Amniotic epithelial cell (primary cell): ENCODE data around the gene CD19.
"Not testable (repeated sequence)": the region's sequence is repeated elsewhere in the genome, so short reads cannot be mapped to it uniquely, and the experiment has no call there.

ENCODE experiments used
- DNase-seq: peaks from one replicate; pipeline ENCODE4 v3.0.0-alpha.2; 2010; ENCODE audit warnings: low read depth

CD19 gene

DNA sequence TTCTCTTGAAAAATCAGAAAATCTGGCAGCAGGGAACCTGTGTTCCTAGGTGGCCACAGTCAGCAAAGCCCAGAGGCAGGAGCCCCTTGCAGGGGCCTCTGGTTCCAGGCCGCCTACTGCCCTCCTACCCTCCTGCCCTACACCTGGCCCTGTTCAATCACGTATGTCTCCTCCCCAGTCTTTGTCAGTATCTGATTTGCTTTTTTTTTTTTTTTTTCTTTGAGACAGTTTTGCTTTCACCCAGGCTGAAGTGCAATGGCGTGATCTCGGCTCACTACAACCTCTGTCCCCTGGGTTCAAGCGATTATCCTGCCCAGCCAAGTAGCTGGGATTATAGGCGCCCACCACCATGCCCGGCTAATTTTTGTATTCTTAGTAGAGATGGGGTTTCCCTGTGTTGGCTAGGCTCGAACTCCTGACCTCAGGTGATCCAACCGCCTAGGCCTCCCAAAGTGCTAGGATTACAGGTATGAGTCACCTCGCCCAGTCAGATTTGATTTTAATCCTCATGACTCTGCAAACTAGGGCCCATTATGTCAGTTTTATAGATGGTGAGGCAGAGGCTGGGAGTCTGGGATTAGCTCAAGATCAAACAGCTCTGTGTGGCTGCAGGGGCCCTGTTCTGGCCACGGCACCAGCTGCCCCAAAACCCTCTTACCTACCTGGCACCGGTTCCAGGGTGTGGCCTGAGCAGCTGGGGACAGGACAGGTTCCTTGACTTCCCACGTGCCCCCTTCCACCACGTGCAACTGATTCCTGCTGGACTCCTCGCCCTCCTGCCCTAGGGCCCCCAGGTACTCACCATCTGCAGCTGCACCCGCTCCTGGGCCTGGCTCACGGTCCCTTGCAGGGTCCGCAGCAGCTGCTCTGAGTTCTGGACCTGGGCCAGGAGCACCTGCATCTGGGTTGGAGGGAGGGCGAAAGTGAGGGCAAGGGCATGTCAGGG is 21.4 kb upstream of the CD19 start:
- DNase-seq = peak; percentile 36

DNA sequence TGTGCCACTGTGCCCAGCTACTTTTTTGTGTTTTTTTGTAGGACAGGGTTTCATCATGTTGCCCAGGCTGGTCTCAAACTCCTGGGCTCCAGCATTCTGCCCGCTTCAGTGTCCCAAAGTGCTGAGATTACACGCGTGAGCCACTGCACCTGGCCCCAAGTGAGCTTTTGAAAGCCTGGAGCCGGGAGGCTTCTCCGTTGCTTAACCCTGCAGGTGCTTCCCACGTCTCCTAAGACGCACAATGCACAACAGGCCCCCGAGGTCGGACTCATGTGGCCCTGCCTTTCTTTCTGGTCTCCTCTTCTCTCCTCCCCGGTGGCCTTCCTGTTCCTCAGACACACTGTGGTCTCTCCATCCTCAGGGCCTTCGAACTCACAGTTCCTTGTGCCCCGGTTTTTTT is 19.2 kb upstream of the CD19 start:
- DNase-seq = no peak

DNA sequence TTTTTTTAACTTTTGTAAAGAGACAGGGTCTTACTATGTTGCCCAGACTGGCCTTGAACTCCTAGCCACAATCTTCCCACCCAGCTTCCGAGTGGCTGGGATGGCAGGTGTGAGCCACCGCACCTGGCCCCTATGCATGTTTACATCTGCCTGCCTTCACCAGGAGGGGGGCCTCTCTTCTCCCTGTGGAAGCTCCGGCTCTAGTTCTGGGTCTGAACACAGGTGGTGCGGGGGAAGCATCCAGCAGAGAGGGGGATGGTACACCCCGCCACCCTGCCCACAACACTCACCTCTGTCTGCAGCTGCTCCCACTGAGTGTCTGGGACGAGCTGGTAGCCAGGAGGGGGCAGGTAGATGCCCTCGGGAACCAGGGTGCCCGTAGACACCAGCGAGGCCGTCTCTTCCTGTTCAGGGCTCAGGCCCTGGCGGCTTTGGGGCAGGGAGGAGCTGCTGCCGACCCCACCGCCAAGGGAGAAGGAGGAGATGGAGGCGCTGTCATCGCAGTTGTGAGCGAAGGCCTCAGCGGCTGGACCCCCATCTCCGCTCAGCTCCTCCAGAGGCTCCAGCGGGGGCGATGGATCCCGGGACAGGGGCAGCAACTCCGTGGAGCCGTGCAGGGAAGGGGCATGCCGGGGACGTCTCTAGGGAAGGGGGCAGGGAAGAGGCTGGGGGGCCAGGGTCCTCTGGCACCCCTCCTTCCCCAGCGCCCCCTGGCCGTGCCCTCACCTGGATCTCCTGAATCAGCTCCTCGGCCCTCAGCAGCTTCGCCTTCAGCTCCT is 17.6 kb upstream of the CD19 start:
- no peak for DNase-seq

DNA sequence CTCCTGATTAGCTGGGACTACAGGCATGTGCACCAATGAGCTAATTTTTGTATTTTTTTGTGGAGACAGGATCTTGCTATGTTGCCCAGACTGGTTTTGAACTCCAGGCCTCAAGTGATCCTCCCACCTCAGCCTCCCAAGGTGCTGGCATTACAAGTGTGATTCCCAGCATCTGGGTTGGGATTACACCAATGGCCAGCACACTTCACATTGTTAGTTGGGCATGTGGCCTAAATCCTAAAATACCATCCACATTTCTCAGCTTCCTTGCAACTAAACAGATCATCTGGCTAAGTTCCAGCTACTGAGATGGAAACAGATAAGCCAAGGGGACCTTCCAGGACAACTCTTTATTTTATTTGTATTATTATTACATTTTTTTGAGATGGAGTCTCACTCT is 16.6 kb upstream of the CD19 start:
- DNase-seq = peak; percentile 86

DNA sequence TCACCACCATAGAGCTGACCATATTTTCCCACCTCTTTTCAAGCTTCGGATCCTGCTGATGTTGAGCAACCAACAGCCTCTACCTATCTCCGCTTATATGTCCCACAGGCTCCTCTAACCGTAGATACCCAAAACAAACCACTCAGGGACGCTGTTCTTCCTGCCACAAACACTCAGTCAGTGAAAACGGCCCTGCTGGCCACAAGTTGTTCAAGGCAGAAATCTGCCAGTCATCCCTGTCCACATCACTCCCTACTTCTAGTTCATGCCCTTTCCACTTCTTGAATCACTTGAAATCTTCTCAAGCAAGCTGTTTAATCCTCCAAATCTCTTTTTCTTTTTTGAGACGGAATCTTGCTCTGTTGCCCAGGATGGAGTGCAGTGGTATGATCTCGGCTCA is 14.7 kb upstream of the CD19 start:
- DNase-seq = no peak

DNA sequence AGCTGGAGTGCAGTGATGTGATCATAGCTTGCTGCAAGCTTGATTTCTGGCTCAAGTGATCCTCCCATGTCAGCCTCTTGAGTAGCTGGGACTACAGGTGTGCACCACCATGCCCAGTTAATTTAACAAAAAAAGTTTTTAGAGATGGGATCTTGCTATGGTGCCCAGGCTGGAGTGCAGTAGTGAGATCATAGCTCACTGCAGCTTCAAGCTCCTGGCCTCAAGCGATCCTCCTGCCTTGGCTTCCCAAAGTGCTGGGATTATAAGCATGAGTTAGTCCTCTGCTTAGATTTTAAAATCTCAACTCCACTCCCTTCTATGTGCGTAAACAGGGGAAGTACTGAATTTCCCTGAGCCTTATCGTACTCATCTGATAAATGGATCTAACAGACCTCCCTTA is 13.1 kb upstream of the CD19 start:
- no peak for DNase-seq

DNA sequence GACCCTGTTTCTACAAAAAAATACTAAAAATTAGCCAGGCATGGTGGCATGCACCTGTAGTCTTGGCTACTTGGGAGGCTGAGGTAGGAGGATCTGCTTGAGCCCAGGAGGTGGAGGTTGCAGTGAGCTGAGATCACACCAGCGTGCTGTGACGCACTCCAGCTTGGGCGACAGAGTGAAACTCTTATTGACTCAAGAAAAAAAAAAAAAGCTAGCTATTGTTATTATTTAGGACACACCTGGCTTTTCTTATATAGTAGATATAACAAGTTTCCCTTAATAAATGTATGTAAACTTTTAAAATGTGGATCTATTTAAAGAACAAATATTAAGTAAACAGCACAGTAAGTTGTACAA is 8.6 kb upstream of the CD19 start:
- DNase-seq = no peak

DNA sequence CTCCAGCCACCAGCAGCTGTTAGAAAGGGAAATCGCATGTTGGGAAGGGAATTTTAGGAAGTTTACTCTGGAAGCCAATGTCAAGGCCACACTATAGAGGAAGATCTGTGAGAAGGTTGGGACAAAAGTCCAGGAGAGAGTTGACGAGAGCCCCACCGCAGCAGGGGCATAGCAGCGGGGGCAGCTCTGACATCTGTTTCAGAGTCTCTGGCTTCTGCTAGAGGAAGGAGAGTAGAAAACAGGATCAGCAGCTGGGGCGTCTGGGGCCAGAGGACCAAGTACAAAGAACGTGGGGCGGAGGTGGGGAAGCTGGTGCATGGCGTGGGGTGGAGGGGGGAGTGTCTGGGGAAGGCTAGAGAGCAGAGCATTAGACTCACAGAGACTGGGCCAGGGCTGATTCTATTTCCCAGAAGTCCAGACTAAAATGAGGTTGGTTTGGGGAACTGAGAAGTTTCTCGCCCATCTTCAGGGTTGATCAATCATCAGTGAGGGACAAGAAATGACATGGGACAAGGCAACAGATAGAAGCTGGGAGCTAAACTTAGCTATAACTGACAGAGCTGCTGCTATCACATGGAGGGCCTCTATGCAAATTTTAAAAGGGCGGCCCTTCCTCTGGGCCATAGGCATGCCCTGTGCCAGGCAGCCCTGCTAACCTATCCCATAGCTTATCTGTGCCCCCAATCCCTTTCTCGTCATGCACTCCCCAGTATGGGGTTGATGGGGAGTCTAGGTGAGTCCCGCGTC is 7.9 kb upstream of the CD19 start:
- no peak for DNase-seq

DNA sequence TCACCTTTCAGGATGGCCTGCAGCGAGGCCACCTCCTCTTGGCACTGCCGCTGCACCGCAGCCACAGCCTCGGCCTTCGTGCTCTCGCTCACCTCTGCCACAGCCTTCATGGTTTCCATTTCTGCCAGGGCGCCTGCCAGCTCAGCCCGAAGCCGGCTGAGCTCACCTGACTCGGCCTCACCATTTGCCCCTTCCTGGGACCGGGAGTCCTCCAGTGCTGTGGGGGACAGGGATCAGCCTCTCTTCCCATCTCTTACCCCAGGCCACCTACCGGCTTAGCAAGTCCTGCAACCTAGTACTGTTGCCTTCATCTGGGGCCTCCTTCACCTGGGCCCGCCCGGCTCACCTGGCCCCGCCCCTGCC is 7.4 kb upstream of the CD19 start:
- no peak for DNase-seq

DNA sequence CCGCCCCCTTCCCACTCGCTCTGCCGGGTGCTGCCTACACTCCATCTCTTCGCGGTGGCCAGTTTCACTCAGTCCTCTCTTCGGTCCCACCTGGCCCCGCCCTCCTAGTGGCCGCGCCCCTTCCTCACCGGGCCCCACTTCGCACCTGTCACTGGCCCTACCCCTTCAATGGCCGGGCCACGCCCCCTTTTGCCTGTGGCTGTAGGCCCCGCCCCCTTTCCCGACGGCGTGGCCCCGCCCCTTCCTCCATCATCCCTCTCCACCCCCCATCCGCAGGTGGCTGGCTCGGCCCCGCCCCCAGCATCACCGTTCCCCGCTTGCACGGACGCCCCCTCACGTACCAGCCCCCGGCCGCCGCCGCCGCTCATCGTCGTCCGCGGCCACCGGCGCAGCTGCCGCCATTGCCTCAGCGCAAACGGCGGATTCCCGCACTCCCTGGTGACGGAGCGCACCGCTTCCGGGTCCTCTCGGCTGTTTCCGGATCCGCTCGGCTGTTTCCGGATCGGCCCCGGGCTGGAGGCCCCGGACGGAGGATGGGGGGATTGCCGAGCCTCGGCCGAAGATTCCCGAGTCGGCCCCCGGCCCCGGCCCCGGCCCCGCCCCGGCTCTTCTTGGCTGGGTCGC is 6.9 kb upstream of the CD19 start, which contains the start of gene RABEP2:
Gene RABEP2, minus strand, starts transcription at position 477 of the 624 bp plus-strand sequence. Its CDS starts 75 bp downstream, at position 402.
- peak; percentile 70 for DNase-seq

DNA sequence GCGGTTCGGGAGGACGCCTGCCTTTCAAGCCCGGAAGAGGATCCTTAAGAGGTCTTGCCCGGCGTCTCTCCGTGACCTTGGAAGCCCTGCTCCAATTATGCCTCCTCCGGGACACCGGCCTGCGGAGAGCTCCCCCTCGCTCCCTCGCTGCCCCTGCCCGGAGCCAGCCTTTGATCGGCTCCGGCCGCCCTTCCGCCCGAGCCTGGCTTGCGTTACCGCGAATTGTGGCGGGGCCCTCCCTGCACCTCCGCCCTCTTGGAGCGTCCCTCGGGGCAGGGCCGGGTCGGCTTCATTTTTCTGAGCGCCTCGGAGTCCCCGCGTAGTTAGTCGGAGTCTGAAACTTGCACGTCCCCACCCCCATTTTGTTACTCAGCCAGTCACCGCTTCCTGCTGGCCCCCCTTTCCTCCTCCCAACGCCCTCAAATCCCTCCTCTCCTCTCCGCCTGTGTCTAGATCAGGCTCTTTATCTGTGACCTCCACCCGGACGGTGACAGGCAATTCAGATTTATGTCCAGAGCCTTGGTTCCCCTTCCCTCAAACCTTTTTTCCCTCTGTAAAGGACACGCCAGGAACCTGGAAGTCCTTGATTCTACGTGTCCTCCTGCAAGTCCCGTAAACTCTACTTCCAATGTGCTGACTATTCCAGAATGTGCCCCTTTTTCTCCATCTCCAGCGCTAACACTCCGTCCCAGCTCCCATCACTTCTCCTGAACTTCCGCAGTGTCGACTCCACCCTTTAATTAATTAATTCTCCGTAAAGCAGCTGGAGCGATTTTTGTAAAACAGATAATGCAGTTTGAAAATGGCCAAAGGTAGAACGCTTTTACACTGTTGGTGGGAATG is 6.2 kb upstream of the CD19 start:
- peak; percentile 67 for DNase-seq

DNA sequence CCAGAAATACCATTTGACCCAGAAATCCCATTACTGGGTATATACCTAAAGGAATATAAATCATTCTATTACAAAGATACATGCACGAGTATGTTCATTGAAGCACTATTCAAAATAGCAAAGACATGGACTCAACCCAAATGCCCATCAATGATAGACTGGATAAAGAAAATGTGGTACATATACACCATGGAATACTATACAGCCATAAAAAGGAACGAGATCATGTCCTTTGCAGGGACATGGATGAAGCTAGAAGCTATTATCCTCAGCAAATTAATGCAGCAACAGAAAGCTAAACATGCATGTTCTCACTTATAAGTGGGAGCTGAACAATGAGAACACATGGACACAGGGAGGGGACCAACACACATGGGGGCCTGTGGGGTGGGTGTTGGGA is 5.5 kb upstream of the CD19 start:
- DNase-seq = not testable (repeated sequence)

DNA sequence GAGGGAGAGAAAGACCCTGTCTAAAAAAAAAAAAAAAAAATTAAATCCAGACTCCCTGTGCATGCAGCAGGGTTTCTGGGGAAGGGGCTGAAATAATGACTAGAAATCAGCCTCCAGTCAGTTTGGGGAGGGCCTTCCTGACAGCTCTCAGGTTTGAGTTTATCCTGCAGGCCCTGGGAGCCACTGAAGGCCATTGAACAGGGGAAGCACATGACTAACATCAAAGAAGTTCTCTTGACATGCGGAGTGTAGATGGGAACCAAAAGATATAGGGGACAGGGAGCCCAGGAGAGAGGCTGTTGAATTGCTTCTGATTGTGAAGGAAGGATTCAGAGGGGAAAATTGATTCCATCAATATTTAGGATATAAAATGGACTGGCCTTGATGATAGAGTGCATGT is 4.0 kb upstream of the CD19 start:
- no peak for DNase-seq

DNA sequence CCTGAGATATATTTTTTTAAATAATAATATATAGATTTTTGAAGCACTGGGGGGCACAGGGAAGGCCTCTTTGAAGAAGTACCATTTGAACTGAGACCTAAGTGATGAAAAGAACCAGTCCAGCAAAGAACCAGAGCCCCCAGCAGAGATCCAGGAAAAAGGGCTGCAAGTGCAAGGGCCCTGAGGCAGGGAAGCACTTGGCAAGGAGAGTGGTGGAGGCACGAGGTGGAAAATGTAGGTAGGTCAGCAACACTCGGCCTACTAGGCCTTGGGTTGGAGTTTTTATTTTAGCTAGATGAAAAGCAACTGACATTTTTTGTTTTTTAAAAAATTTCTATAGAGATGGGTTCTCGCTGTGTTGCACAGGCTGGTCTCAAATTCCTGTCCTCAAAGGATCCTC is 1.6 kb upstream of the CD19 start:
- DNase-seq = no peak

DNA sequence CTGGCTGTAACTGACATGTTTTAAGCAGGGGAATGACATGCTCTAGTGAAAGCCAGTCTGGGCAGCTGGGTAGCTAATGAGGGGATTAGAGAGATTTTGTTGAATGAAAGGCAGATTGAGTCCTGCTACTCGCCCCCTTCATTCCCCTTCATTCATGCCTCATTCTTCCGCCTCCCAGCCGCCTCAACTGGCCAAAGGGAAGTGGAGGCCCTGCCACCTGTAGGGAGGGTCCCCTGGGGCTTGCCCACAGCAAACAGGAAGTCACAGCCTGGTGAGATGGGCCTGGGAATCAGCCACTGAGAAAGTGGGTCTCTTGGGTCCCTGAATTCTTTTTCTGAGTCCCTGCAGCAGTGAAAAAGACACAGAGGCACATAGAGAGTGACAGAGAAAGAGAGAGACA is 1.1 kb upstream of the CD19 start:
- DNase-seq = no peak

DNA sequence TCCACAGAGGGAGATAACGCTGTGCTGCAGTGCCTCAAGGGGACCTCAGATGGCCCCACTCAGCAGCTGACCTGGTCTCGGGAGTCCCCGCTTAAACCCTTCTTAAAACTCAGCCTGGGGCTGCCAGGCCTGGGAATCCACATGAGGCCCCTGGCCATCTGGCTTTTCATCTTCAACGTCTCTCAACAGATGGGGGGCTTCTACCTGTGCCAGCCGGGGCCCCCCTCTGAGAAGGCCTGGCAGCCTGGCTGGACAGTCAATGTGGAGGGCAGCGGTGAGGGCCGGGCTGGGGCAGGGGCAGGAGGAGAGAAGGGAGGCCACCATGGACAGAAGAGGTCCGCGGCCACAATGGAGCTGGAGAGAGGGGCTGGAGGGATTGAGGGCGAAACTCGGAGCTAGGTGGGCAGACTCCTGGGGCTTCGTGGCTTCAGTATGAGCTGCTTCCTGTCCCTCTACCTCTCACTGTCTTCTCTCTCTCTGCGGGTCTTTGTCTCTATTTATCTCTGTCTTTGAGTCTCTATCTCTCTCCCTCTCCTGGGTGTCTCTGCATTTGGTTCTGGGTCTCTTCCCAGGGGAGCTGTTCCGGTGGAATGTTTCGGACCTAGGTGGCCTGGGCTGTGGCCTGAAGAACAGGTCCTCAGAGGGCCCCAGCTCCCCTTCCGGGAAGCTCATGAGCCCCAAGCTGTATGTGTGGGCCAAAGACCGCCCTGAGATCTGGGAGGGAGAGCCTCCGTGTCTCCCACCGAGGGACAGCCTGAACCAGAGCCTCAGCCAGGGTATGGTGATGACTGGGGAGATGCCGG is 769 bp downstream of the CD19 start:
- DNase-seq = no peak

DNA sequence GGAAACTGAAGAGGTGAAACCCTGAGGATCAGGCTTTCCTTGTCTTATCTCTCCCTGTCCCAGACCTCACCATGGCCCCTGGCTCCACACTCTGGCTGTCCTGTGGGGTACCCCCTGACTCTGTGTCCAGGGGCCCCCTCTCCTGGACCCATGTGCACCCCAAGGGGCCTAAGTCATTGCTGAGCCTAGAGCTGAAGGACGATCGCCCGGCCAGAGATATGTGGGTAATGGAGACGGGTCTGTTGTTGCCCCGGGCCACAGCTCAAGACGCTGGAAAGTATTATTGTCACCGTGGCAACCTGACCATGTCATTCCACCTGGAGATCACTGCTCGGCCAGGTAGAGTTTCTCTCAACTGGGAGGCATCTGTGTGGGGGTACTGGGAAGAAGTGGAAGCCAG is 1.4 kb downstream of the CD19 start:
- DNase-seq = no peak

DNA sequence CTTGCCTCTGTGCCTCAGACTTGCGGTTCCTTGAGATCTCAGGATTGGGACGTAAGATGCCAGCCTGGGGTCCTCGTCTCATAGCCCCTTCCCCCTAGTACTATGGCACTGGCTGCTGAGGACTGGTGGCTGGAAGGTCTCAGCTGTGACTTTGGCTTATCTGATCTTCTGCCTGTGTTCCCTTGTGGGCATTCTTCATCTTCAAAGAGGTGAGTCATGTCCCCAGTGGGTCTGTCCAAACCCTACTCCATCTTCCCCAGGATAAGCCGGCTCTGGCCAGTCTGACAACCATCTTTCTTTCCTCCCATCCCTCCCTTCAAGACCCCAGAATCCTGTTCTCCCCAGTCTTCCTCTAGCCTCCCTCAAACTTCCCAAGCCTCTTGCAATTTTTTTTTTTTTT is 3.6 kb downstream of the CD19 start:
- DNase-seq = no peak

DNA sequence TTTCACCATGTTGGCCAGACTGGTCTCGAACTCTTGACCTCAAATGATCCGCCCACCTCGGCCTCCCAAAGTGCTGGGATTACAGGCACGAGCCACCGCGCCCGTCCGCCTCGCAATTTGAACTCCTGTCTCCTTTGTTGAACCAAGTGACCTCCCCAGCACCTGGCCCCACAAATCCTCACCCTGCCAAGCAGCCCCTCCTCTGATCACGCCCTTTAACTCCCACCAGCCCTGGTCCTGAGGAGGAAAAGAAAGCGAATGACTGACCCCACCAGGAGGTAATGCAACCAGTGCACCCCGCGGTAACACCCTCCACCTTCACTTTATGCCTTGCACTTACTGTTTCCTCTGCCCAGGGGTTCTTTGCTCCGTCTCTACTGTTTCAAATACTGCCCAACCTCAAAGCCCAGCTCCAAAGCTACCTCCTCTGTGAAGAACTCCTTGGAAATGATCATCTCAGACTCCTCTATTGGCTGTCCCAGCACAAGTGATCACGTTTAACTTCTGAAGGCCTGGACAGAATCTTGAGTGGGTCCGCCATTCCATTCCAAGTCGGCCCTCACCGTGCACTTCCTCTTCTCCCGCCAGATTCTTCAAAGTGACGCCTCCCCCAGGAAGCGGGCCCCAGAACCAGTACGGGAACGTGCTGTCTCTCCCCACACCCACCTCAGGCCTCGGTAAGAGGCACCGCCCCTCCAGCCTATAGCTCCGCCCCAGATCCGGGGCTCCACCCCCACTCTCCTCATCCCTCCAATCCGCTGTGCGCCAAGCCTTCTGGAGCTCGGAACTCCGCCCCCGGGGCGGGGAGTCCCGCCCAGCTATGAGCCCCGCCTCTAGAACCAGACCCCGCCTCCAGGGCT is 4.4 kb downstream of the CD19 start:
- DNase-seq = peak; percentile 79
